ENCODE data around the gene TTC17. TPM values are rescaled to one million over a fixed set of nuclear protein-coding genes. Genes with fewer than 3 reads are reported as not detected.

The TTC17 gene
- total RNA-seq, 1 donor from 2014 or later: 56.7 TPM

DNA sequence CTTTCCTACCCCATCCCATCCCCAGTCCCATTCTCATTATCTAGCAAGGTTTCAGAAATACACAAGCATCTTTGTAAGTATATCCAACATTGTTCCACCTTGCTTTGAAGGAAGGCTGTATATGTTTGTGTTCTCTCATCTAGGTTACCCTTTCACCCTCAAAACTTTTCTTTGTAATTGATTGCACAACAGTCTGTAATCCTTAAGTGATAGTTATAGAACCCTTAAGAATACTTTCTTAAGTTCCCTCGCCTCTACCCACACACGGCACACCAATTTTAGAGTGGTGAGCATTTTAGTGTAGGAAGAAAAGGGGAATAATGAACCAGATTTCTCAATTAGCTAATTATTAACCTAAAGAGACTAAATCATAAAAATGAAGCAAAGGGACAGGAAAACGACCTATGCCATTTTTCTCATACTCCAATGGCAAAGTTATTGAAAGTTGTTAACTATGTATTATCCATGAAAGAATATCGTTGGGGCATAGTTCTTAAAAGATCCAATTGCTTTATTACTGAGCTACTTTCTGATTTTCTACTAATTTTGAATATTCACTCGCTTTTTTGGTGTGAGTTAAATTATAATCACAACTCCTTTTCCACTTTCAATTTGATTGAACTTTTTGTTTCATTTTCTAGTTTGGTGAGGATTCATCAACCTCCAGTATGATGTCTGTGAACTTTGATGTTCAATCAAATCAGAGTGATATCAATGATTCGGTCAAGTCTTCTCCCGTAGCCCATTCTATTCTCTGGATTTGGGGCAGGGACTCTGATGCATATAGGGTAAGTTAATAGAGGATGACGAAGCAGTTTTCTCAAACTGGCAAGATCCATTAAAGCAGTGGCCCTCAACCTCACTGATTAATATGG lies 44.9 kb downstream of the TTC17 start:
- DNase-seq (ENCODE audit: low read depth): no peak
- H3K4me1 ChIP-seq (ENCODE audit: insufficient read depth, low read length): no peaks in the 10 kb centered on the region
- H3K9me3 ChIP-seq (ENCODE audit: insufficient read depth, low read depth, low read length): no peaks in the 10 kb centered on the region
- H3K36me3 ChIP-seq (ENCODE audit: insufficient read depth, low read length): peaks cover 31% of the 10 kb centered on the region
- no peaks in the 10 kb centered on the region for H3K27me3 Mint-ChIP-seq (ENCODE audit: low read depth, unreplicated experiment)
- no peak overlapping the region for H2AFZ ChIP-seq (ENCODE audit: low read depth, low read length)
- H3K27ac Mint-ChIP-seq (ENCODE audit: unreplicated experiment): no peak overlapping the region
- H3K4me2 ChIP-seq (ENCODE audit: low read length): no peak overlapping the region
- H4K20me1 ChIP-seq (ENCODE audit: insufficient read depth, low read length): no peaks in the 10 kb centered on the region
- no peak for FAIRE-seq
- H3K4me1 Mint-ChIP-seq (ENCODE audit: low read depth, unreplicated experiment): peaks cover 9% of the 10 kb centered on the region
- H3K79me2 ChIP-seq (ENCODE audit: insufficient read depth, low read length): no peaks in the 10 kb centered on the region
- H3K9ac ChIP-seq (ENCODE audit: low read length): no peak overlapping the region
- no peak overlapping the region for H3K4me3 ChIP-seq (ENCODE audit: insufficient read depth, low read depth, low read length)
- H3K27ac ChIP-seq (ENCODE audit: low read depth, low read length): no peak overlapping the region
- no peak for TF ChIP-seq EZH2 (IDR thresholded peaks at IDR 0.05; ENCODE audit: insufficient read depth, low read length)
- no peak for TF ChIP-seq CTCF (IDR thresholded peaks at IDR 0.05; ENCODE audit: insufficient read depth, low read depth, low read length)
- H3K9me3 Mint-ChIP-seq (ENCODE audit: unreplicated experiment): no peaks in the 10 kb centered on the region
- H3K4me3 Mint-ChIP-seq (ENCODE audit: unreplicated experiment): no peak overlapping the region
- peaks cover 11% of the 10 kb centered on the region for H3K36me3 Mint-ChIP-seq (ENCODE audit: low read depth, unreplicated experiment)
- no peaks in the 10 kb centered on the region for H3K27me3 ChIP-seq (ENCODE audit: insufficient read depth, low read length)

GRCh38 chr11:43404406-43404805 lies 45.7 kb downstream of the TTC17 start:
- Histone ChIP-seq H3K36me3 (ENCODE audit: insufficient read depth, low read length) (peaks cover 31% of the 10 kb centered on the region), H3K4me1 (ENCODE audit: insufficient read depth, low read length) (no peaks in the 10 kb centered on the region), H3K27ac (ENCODE audit: low read depth, low read length) (no peak overlapping the region), H3K9me3 (ENCODE audit: insufficient read depth, low read depth, low read length) (no peaks in the 10 kb centered on the region), H3K79me2 (ENCODE audit: insufficient read depth, low read length) (no peaks in the 10 kb centered on the region), H3K4me3 (ENCODE audit: insufficient read depth, low read depth, low read length) (no peak overlapping the region), H3K27me3 (ENCODE audit: insufficient read depth, low read length) (no peaks in the 10 kb centered on the region), H2AFZ (ENCODE audit: low read depth, low read length) (no peak overlapping the region), H3K9ac (ENCODE audit: low read length) (no peak overlapping the region), H3K4me2 (ENCODE audit: low read length) (no peak overlapping the region), H4K20me1 (ENCODE audit: insufficient read depth, low read length) (no peaks in the 10 kb centered on the region)
- Mint-ChIP-seq H3K4me1 (ENCODE audit: low read depth, unreplicated experiment) (peaks cover 4% of the 10 kb centered on the region), H3K27me3 (ENCODE audit: low read depth, unreplicated experiment) (no peaks in the 10 kb centered on the region), H3K36me3 (ENCODE audit: low read depth, unreplicated experiment) (peaks cover 15% of the 10 kb centered on the region), H3K4me3 (ENCODE audit: unreplicated experiment) (no peak overlapping the region), H3K9me3 (ENCODE audit: unreplicated experiment) (no peaks in the 10 kb centered on the region), H3K27ac (ENCODE audit: unreplicated experiment) (no peak overlapping the region)
- FAIRE-seq: no peak
- DNase-seq (ENCODE audit: low read depth): no peak
- TF ChIP-seq CTCF (IDR thresholded peaks at IDR 0.05; ENCODE audit: insufficient read depth, low read depth, low read length) (no peak), EZH2 (IDR thresholded peaks at IDR 0.05; ENCODE audit: insufficient read depth, low read length) (no peak)

All from astrocyte (in vitro differentiated cells and primary cell).